Myocyte (in vitro differentiated cells): Measurements from ENCODE around the gene ZNF527. TPM values are rescaled to one million over a fixed set of nuclear protein-coding genes. Genes with fewer than 3 reads are reported as not detected.

Source experiments
- total RNA-seq: library from RNA; depleted of rRNA; stranded (reverse); fragments of >200 nt; gene quantifications from 2 replicates; pipeline ENCODE4 v1.2.3, GENCODE V29; 2014

Gene ZNF527
- total RNA-seq, 1 donor from 2014 or later, result 4.4 TPM

Other genes with a start within 250 kb of the ZNF527 start
- gene ZNF585A, start 198.4 kb upstream of the ZNF527 start, total RNA-seq, result 8.5 and 14.9 TPM in 2 replicates
- gene ZNF585B, start 160.6 kb upstream of the ZNF527 start, total RNA-seq, result 7.8 and 10.7 TPM in 2 replicates
- 5.6 and 9.8 TPM in 2 replicates for gene ZNF383, start 152.9 kb upstream of the ZNF527 start, total RNA-seq
- 7.8 and 9.8 TPM in 2 replicates for gene ZNF569, start 96.3 kb downstream of the ZNF527 start, total RNA-seq
- gene ZNF570, start 98.3 kb downstream of the ZNF527 start, total RNA-seq, result 7.4 and 9.4 TPM in 2 replicates
- 0.43 and 0.94 TPM in 2 replicates for gene ZNF793, start 135.8 kb downstream of the ZNF527 start, total RNA-seq
- 4.4 and 4.8 TPM in 2 replicates for gene ZNF571, start 223.7 kb downstream of the ZNF527 start, total RNA-seq
- 0.68 and 1.3 TPM in 2 replicates for gene ZNF540, start 223.8 kb downstream of the ZNF527 start, total RNA-seq